ENCODE data around the gene KEAP1. TPM values are rescaled to one million over a fixed set of nuclear protein-coding genes. Genes with fewer than 3 reads are reported as not detected.
A peak's percentile ranks its signal among the peaks of the same experiment; 100 is the strongest.

Gene KEAP1
- total and polyA plus RNA-seq, 2 of the 8 experiments (the other 6 are each of a cell fraction or from before 2014, with no cell fraction given): 80.6 to 106 TPM

DNA sequence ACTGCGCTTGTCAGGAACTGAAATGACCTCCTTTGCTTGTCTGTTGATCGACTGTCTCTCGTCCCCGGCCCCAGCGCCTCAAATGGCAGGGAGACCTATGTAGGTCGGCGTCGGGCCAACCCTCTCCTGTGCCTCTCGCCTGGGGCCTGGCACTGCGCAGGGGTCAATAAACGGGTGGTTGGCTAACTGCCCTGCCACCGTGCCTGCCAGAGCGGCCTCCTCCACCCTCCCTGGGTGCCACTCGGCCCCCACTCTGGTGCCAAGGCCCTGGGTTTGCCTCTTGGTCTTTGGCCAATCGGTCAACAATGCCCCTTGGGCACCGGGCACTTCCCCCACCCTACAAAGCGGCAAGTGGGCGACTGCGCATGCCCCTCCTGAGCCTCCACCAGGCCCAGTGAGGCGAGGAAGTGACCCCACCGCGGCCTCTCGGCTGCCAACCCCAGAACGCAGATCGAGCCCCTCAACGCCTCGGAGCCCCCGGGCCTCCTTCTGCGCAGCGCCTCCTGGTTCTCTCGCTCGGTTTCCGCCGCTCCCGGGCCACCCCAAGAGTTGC, 1.1 kb downstream of the KEAP1 start:
- Histone ChIP-seq H2AK5ac (ENCODE audit: low read depth, low read length) (peak overlapping the region; percentile 56; the same call in 1 of the 2 replicates), H2BK5ac (ENCODE audit: low read depth, low read length) (peak overlapping the region; percentile 92; the same call in 1 of the 2 replicates), H3K4me1 (replicated peaks in 1 of 4; ENCODE audit: control insufficient read depth in 3 of 4, insufficient read depth in 4 of 4, low read length in 3 of 4) (peaks cover 3 to 24% (median 13%) of the 10 kb centered on the region in 4 experiments), H2BK20ac (ENCODE audit: low read length) (0 out of 2 replicates have a peak overlapping the region, but pooled peaks have one; percentile 61), H3K56ac (replicated peaks; ENCODE audit: insufficient read length, low read depth, low read length) (peak overlapping the region; percentile 95), H3K9ac (replicated peaks in 1 of 4; ENCODE audit: extremely low read depth in 1 of 4, low read depth in 3 of 4, low read length in 3 of 4) (peak overlapping the region; percentile 81 to 91 (median 87)), H3K27ac (ENCODE audit: low read depth, low read length) (peak overlapping the region; percentile 96), H3K79me1 (ENCODE audit: low read depth, low read length) (peaks cover 11% of the 10 kb centered on the region; the same call in 1 of the 2 replicates), H3K4me3 (ENCODE audit: extremely low read depth in 1 of 4, insufficient read depth in 2 of 4, low read depth in 3 of 4, low read length in 4 of 4) (peak overlapping the region; percentile 64 to 96 (median 86)), H3K4ac (replicated peaks; ENCODE audit: insufficient read length, low read depth, low read length) (peak overlapping the region; percentile 94), H3K18ac (ENCODE audit: extremely low read depth, low read length) (peak overlapping the region; percentile 93), H2BK15ac (ENCODE audit: low read length) (peak overlapping the region; percentile 92), H3K27me3 (replicated peaks in 1 of 4; ENCODE audit: control insufficient read depth in 3 of 4, extremely low read depth in 1 of 4, insufficient read depth in 3 of 4, low read length in 3 of 4) (no peaks in the 10 kb centered on the region), H4K91ac (replicated peaks; ENCODE audit: insufficient read length, low read length) (peak overlapping the region; percentile 99), H3K14ac (ENCODE audit: insufficient read length) (peak overlapping the region; percentile 27), H2BK120ac (replicated peaks; ENCODE audit: low read depth, low read length) (peak overlapping the region; percentile 95), H3K23me2 (ENCODE audit: low read depth, low read length) (peaks cover 10% of the 10 kb centered on the region; the same call in 1 of the 2 replicates), H4K20me1 (replicated peaks in 1 of 2; ENCODE audit: control insufficient read depth in 1 of 2, insufficient read depth in 2 of 2, low read length in 2 of 2) (peaks cover 0 to 8% of the 10 kb centered on the region in 2 experiments), H3K23ac (ENCODE audit: insufficient read length) (no peak overlapping the region), H4K5ac (ENCODE audit: insufficient read length, low read depth, low read length) (peak overlapping the region; percentile 92), H3K9me3 (ENCODE audit: insufficient read depth in 2 of 2, low read depth in 1 of 2, low read length in 1 of 2) (no peaks in the 10 kb centered on the region), H2AFZ (ENCODE audit: low read length) (no peak overlapping the region), H3K4me2 (ENCODE audit: insufficient read depth in 1 of 2, low read depth in 2 of 2, low read length in 2 of 2) (peak overlapping the region; percentile 88 to 91), H4K8ac (ENCODE audit: extremely low read depth, insufficient read depth, low read length) (peak overlapping the region; percentile 97), H2BK12ac (ENCODE audit: low read depth, low read length) (peak overlapping the region; percentile 68; the same call in 1 of the 2 replicates), H3K79me2 (ENCODE audit: control insufficient read depth in 1 of 2, insufficient read depth in 2 of 2, low read length in 2 of 2) (peaks cover 0 to 39% of the 10 kb centered on the region in 2 experiments; a peak in 2 of 4 replicates), H3K36me3 (ENCODE audit: control insufficient read depth in 2 of 4, insufficient read depth in 4 of 4, low read length in 3 of 4) (peaks cover 7 to 23% (median 9%) of the 10 kb centered on the region in 4 experiments; a peak in 6 of 8 replicates)
- WGBS, 2 experiments (ENCODE audit: extremely low coverage in 1 of 2, insufficient coverage in 1 of 2, insufficient read length in 1 of 2, insufficient replicate concordance in 2 of 2, low coverage in 1 of 2, low lambda C conversion rate in 2 of 2, missing lambda C conversion rate in 1 of 2): 8% methylated on average over 35 of the region's 35 CpGs; no CpG with 5 or more reads in 1 of the 2 experiments
- FAIRE-seq: no peak
- ChIA-PET POLR2A (ENCODE audit: partially characterized antibody) (interaction anchor here (0.5 to 3.7 kb wide), 9 partner anchors 11 to 341 kb away, joined by 3 to 14 read pairs (median 4); partner anchors contain the start of gene S1PR5), CTCF (ENCODE audit: partially characterized antibody) (interaction anchor here (0.6 to 10.7 kb wide), 4 partner anchors 10 to 195 kb away, joined by 3 to 78 read pairs (median 8); no protein-coding TSS in a partner anchor)
- DNase-seq (ENCODE audit: low read depth in 1 of 2, low spot score in 2 of 2): peak in 1 of 2 experiments; percentile 71
- TF ChIP-seq SIX5 (IDR thresholded peaks at IDR 0.05; ENCODE audit: low read depth, low read length): no peak
- no peak for TF ChIP-seq SUZ12 (IDR thresholded peaks at IDR 0.05; ENCODE audit: low read length)
- TF ChIP-seq CBX5 (IDR thresholded peaks at IDR 0.05; ENCODE audit: low read depth, low read length): no peak
- TF ChIP-seq EGR1 (IDR thresholded peaks at IDR 0.05; ENCODE audit: borderline replicate concordance, low read depth, low read length): no peak
- TF ChIP-seq CTBP2 (IDR thresholded peaks at IDR 0.05; ENCODE audit: borderline replicate concordance, insufficient read depth, insufficient read length, low read length): no peak
- TF ChIP-seq JUN (IDR thresholded peaks at IDR 0.05; ENCODE audit: low read depth, low read length): no peak
- peak; percentile 6; the same call in 1 of the 2 replicates for TF ChIP-seq NRF1 (IDR thresholded peaks at IDR 0.05; ENCODE audit: low read depth, low read length)
- TF ChIP-seq CHD2 (IDR thresholded peaks at IDR 0.05; ENCODE audit: low read length): no peak
- no peak; a peak in 1 of 3 replicates for TF ChIP-seq POLR2A (IDR thresholded peaks at IDR 0.05; ENCODE audit: control extremely low read depth in 1 of 2, low read depth in 2 of 2, low read length in 2 of 2)
- no peak for TF ChIP-seq SP1 (IDR thresholded peaks at IDR 0.05; ENCODE audit: low read depth, low read length)
- TF ChIP-seq GTF2F1 (IDR thresholded peaks at IDR 0.05; ENCODE audit: borderline replicate concordance, low read depth, low read length): no peak
- TF ChIP-seq ASH2L (IDR thresholded peaks at IDR 0.05; ENCODE audit: low read length): peak; percentile 67
- TF ChIP-seq JUND (IDR thresholded peaks at IDR 0.05; ENCODE audit: low read length): no peak
- no peak for TF ChIP-seq KDM5A (IDR thresholded peaks at IDR 0.05; ENCODE audit: low read length)

Data from H1 (cell line).